ENCODE measurements around the gene PIANP. TPM values are rescaled to one million over a fixed set of nuclear protein-coding genes. Genes with fewer than 3 reads are reported as not detected.

PIANP gene
- total RNA-seq, 1 experiment from 2014 or later = not detected

DNA sequence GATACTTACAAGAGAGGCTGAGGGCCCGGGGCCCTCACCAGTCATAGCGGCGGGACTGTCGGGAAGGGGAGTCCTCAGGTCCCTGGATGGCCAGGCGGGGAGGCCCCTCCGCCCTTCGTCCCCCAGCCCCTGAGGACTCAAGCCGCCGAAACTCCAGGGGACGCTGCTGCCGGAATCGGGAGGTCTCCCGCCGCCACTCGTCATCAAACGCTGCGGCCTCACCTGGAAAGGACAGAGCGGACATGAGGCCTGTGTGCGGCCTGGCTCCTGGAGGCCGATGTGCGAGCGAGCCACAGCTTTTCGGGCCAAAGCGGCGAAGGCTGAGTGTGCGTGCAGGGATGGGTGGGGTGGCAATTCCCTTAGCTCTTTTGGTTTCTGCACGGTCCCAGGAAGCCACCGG lies 48.1 kb upstream of the PIANP start (continued):
- TF ChIP-seq CBX3 (IDR thresholded peaks at IDR 0.05; ENCODE audit: low read depth) = no peak
- TF ChIP-seq CEBPB (IDR thresholded peaks at IDR 0.05; ENCODE audit: low read depth) = no peak
- TF ChIP-seq, protein P1, sequence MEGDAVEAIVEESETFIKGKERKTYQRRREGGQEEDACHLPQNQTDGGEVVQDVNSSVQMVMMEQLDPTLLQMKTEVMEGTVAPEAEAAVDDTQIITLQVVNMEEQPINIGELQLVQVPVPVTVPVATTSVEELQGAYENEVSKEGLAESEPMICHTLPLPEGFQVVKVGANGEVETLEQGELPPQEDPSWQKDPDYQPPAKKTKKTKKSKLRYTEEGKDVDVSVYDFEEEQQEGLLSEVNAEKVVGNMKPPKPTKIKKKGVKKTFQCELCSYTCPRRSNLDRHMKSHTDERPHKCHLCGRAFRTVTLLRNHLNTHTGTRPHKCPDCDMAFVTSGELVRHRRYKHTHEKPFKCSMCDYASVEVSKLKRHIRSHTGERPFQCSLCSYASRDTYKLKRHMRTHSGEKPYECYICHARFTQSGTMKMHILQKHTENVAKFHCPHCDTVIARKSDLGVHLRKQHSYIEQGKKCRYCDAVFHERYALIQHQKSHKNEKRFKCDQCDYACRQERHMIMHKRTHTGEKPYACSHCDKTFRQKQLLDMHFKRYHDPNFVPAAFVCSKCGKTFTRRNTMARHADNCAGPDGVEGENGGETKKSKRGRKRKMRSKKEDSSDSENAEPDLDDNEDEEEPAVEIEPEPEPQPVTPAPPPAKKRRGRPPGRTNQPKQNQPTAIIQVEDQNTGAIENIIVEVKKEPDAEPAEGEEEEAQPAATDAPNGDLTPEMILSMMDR (IDR thresholded peaks at IDR 0.05 in 2 of 3, conservative IDR thresholded peaks at IDR 0.05 in 1 of 3; ENCODE audit: borderline replicate concordance in 1 of 3, insufficient read depth in 1 of 3, low read depth in 2 of 3, low read length in 2 of 3) = no peak
- TF ChIP-seq YY1 (IDR thresholded peaks at IDR 0.05; ENCODE audit: extremely low read depth, insufficient replicate concordance, low read depth, low read length) = no peak
- no peak for TF ChIP-seq FOSL1 (IDR thresholded peaks at IDR 0.05; ENCODE audit: low read depth)
- TF ChIP-seq ZNF274 (IDR thresholded peaks at IDR 0.05; ENCODE audit: low read depth, low read length) = no peak
- TF ChIP-seq SRF (IDR thresholded peaks at IDR 0.05; ENCODE audit: low read depth) = no peak

DNA sequence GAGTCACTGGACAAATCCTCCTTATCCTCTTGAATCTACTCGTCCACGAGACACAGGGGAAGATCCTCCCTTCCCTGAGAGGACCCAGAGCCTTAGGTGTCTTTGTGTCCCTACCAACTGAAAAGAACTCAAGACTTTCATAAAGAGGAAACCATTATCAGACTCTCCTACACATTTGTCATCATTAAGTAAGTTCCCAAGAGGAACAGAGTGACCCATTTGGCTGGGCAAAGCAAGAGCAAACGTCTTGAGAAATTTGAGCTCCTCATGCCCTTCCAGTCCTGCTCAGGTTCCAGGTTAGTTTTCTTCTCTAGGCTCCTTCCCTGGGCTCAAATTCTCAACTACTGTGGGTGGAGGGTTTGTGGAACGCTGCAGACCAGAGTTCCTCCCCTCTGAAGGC lies 46.6 kb upstream of the PIANP start:
- H3K4me1 ChIP-seq (ENCODE audit: control insufficient read depth in 1 of 2, insufficient read depth in 2 of 2, low read length in 2 of 2) = peaks cover 6 to 20% of the 10 kb centered on the region in 2 experiments; a peak in 3 of 4 replicates
- no TSS peak for BruUV-seq (replicated peaks)
- no peak overlapping the region for H3K9ac ChIP-seq (ENCODE audit: low read length)
- ChIA-PET POLR2A (no interaction called here), CTCF (no interaction called here), RAD21 (ENCODE audit: low non-redundant PET in 1 of 2, low total read pairs in 2 of 2, uncharacterized antibody in 2 of 2, unreplicated experiment in 2 of 2) (no interaction called here)
- intact Hi-C loops (cut with micrococcal nuclease) = no loop called here
- TF ChIP-seq, protein P2, sequence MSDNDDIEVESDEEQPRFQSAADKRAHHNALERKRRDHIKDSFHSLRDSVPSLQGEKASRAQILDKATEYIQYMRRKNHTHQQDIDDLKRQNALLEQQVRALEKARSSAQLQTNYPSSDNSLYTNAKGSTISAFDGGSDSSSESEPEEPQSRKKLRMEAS (IDR thresholded peaks at IDR 0.05) = no peak
- no peak for TF ChIP-seq SP1 (IDR thresholded peaks at IDR 0.05; ENCODE audit: low read depth)
- TF ChIP-seq, protein P3, sequence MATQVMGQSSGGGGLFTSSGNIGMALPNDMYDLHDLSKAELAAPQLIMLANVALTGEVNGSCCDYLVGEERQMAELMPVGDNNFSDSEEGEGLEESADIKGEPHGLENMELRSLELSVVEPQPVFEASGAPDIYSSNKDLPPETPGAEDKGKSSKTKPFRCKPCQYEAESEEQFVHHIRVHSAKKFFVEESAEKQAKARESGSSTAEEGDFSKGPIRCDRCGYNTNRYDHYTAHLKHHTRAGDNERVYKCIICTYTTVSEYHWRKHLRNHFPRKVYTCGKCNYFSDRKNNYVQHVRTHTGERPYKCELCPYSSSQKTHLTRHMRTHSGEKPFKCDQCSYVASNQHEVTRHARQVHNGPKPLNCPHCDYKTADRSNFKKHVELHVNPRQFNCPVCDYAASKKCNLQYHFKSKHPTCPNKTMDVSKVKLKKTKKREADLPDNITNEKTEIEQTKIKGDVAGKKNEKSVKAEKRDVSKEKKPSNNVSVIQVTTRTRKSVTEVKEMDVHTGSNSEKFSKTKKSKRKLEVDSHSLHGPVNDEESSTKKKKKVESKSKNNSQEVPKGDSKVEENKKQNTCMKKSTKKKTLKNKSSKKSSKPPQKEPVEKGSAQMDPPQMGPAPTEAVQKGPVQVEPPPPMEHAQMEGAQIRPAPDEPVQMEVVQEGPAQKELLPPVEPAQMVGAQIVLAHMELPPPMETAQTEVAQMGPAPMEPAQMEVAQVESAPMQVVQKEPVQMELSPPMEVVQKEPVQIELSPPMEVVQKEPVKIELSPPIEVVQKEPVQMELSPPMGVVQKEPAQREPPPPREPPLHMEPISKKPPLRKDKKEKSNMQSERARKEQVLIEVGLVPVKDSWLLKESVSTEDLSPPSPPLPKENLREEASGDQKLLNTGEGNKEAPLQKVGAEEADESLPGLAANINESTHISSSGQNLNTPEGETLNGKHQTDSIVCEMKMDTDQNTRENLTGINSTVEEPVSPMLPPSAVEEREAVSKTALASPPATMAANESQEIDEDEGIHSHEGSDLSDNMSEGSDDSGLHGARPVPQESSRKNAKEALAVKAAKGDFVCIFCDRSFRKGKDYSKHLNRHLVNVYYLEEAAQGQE (IDR thresholded peaks at IDR 0.05; ENCODE audit: low read depth) = no peak
- TF ChIP-seq CEBPB (IDR thresholded peaks at IDR 0.05; ENCODE audit: low read depth) = no peak
- H4K20me1 ChIP-seq (ENCODE audit: insufficient read depth) = no peaks in the 10 kb centered on the region
- no peak overlapping the region for H3K27ac ChIP-seq (ENCODE audit: low read depth, low read length)
- H3K4me3 ChIP-seq (replicated peaks in 1 of 2; ENCODE audit: low read depth in 1 of 2, low read length in 2 of 2) = no peak overlapping the region
- no peaks in the 10 kb centered on the region for H3K27me3 ChIP-seq (ENCODE audit: insufficient read depth, low read length)
- ATAC-seq (no peak), DNase-seq (ENCODE audit: low read depth, low spot score) (no peak)
- H3K36me3 ChIP-seq (ENCODE audit: control insufficient read depth in 1 of 2, insufficient read depth in 2 of 2, low read length in 2 of 2) = peaks cover 41 to 57% of the 10 kb centered on the region in 2 experiments; a peak in 3 of 4 replicates
- H3K9me2 ChIP-seq (ENCODE audit: insufficient read depth) = no peaks in the 10 kb centered on the region
- H3K9me3 ChIP-seq (ENCODE audit: control insufficient read depth in 1 of 2, insufficient read depth in 1 of 2, low read depth in 1 of 2, low read length in 2 of 2) = no peaks in the 10 kb centered on the region
- H3K79me2 ChIP-seq (ENCODE audit: insufficient read depth, low read length) = peaks cover 23% of the 10 kb centered on the region
- H3K4me2 ChIP-seq (ENCODE audit: low read length) = no peak overlapping the region
- no peak overlapping the region for H2AFZ ChIP-seq (ENCODE audit: low read depth, low read length, poor library complexity, severe bottlenecking)
